HG02610 (cell line): ENCODE results near the gene CILP.
"Not testable (repeated sequence)": the region's sequence is repeated elsewhere in the genome, so short reads cannot be mapped to it uniquely, and the experiment has no call there.

Experiments used
- ATAC-seq: cut with Tn5 transposase; IDR thresholded peaks from one replicate; pipeline ENCODE4 v1.9.1; 2021; ENCODE audit warnings: mild to moderate bottlenecking, moderate library complexity; ENCODE audit not compliant: unreplicated experiment

CILP gene

DNA sequence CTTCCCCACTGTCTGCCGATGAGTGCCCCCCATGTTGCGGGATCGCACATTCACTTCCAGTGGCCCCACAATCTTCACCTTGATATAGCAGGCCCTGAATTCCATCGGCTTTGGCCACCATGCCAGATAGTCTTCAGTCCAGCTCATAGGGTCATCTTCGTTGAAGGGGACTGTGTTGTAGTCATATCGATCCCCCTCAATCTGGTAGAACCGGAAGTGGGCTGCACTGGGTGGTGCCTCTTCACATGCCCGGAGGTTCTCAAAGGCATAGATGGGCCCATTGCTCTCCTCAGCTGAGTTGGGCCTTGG, 14.0 kb downstream of the CILP start:
- no peak for ATAC-seq

DNA sequence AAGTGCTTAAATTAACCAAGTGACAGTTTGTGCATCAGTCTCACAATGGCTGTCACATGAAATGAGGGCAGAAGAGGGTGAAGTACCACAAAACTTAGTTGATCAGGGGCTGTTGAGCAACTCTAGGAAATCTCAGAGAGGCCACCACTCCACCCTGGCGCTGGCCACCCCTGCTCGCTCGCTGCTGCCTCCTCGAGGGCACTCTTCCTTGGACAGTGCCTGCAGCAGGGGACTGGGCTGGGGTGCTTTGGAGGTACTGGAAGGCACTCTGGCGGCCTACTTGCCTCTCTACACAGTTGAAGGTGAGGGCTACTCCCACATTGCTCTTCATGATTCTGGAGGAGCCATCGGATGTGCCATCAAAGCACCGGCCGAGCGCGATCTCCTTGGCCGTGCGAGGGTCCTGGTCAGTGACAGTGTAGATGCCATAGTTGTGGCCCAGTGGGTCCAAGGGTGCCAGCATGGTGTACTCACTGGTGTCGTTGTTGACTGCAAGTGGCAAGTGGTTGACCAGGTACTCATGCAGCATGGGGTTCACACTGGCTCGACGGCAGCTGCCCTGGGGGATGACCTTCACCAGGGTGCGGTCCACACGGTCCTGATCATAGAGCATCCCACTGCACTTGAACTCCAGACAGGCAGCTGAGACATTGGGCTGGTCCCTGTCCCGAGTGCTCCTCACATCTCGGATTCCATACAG, 14.5 kb downstream of the CILP start:
- ATAC-seq: no peak

- no peak for ATAC-seq
These were observed 15.7 kb downstream of the CILP start for GRCh38 chr15:65195548-65195923.

GRCh38 chr15:65194826-65195547, 16.3 kb downstream of the CILP start:
- no peak for ATAC-seq

- ATAC-seq: no peak
These were observed 19.3 kb downstream of the CILP start for GRCh38 chr15:65192016-65192415.

GRCh38 chr15:65189102-65189740, 22.1 kb downstream of the CILP start:
- no peak for ATAC-seq

GRCh38 chr15:65188472-65188871, 22.8 kb downstream of the CILP start:
- ATAC-seq: not testable (repeated sequence)

DNA sequence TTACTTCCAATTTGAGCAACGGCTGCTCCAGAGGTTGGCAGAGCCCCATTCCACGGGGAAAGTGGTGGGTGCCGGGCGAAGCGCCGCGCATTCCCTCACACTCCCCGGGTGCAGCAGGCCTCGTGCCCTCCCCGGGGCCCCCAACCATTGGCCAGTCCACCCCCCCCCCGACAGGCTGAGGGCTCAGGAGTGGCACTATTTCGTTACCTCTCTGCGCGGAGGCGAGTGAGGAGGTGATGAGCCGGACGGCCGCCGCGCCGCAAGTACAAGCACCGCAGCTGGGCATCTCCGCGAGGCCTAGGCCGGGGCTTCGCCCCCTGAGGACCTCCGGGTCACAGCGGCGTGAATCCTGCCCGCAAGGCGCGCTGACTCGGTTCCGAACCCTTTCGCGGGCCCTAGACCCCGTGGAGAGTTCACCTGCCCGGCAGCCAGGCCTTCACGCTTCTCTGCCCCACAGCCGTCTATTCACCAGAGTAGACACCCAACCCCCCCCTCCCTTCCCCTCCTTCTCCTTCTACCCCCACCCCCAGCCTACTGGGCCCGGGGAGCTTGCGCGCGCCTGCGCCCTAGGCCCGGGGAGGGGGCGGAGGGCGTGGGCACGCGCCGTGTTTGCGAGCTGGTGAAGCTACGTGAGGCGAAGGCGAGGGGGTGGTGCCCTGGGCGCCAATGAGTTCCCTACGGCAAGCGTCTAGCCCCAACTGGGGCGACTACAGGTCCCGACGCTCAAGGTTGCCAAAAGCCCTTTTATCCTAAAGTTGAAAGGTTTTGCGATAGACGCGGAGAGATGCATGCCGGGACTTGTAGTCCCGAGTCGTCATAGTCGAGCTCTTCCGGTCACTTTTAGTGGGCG, 26.2 kb downstream of the CILP start, which contains the start of gene CLPX:
TSS of gene CLPX (minus strand) at position 475 of the 850 bp plus-strand sequence. CDS start at position 286, 189 bp downstream.
- peak; percentile 78 for ATAC-seq

DNA sequence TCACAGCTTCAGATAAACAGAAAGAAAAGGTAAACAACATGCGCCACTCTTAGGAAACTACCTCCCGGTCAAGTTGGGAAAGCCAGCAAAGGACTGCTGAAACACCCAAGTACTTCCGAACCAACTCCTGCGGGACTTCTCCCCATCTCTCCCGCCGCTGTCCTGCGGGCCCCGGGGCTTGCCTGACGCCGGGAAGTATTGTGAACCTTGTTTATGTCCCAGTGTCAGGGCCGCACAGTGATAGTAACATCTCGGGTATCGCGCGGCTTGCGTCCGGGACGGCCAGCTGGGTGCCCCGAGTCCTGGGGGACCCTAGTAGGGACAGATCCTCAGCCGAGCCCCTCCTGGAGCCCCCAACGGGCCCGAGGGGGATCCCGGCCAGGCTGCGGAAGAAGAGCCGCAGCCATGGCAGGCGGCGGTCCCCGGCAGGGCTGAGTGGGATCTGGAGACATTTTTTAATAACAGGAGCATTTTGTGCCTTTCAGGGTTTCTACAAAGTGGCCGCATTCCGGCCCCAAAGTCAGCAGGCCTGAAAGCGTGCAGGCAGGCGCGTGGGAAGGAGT, 26.9 kb downstream of the CILP start:
- no peak for ATAC-seq

GRCh38 chr15:65183865-65184159, 27.5 kb downstream of the CILP start:
- ATAC-seq: no peak

GRCh38 chr15:65182538-65182937, 28.7 kb downstream of the CILP start:
- ATAC-seq: no peak

DNA sequence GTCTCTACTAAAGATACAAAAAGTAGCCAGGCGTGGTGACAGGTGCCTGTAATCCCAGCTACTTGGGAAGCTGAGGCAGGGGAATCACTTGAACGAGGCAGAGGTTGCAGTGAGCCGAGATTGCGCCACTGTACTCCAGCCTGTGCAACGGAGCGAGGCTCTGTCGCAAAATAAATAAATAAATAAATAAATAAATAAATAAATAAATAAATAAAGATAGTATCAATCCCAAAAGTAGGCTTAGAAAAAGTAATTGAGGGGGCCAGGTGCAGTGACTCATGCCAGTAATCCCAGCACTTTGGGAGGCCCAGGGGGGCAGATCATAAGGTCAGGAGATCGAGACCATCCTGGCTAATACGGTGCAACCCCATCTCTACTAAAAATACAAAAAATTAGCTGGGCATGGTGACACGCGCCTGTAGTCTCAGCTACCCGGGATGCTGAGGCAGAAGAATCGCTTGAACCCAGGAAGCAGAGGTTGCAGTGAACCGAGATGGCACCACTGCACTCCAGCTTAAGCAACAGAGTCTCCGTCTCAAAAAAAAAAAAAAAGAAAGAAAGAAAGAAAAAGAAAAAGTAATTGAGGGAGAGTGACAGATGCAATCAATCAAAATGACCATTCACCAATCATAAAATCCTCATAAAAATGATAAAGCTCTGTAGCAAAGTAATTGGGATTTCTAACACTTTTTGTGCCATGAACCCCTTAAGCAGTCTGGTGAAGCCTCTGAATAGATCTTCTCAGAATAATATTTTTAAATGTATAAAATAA, 29.5 kb downstream of the CILP start:
- not testable (repeated sequence) for ATAC-seq

GRCh38 chr15:65180167-65180566, 31.1 kb downstream of the CILP start:
- no peak for ATAC-seq

GRCh38 chr15:65177901-65178300, 33.4 kb downstream of the CILP start:
- ATAC-seq: no peak

GRCh38 chr15:65176056-65176455, 35.2 kb downstream of the CILP start:
- no peak for ATAC-seq

- ATAC-seq: no peak
These were observed 35.8 kb downstream of the CILP start for GRCh38 chr15:65175511-65175910.

DNA sequence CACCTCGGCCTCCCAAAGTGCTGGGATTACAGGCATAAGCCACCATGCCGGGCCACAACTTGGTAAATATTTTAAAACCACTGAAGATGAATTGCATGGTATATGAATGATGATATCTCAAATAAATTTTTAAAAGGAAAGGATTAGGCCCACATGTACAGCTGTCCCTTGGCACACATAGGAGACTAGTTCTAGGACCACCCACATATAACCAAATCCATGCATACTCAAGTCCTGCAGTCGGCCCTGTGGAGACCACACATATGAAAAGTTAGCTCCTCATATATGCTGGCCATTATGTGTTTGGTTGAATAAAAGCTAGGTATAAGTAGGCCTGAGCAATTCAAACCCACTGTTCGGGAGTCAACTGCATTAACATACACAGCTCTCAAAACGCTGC, 36.8 kb downstream of the CILP start:
- no peak for ATAC-seq

DNA sequence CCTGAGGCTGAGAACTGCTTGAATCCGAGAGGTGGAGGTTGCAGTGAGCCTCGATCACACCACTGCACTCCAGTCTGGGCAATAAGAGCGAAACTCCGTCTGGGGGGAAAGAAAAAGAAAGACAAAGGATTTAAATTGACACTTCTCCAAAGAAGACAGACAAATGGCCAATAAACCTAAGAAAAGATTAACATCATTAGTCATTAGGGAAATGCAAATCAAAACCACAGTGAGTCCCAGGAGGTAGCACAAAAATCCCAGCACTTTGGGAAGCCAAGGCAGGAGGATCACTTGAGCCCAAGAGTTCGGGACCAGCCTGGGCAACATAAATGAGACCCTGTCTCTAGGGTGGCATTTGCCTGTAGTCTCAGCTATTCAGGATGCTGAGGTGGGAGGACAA, 38.7 kb downstream of the CILP start:
- ATAC-seq: no peak

DNA sequence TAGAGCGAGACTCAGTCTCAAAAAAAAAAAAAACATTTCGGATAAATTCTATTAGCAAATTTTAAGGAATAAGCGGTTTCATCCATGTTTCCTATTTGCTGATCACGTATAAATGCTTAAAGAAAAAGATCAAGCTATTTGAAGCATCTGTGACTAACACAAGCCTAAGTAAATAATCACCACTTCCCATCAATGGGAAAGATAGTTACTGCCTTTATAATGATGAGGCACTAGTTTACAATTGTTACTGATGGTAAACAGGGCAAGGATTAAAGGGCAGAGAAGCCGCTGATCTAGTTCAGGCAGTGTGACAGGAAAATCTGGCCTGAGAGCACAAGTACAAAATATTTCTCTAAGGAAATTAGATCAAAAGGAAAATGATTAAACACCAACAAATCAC, 39.8 kb downstream of the CILP start:
- no peak for ATAC-seq

GRCh38 chr15:65165875-65166274, 45.4 kb downstream of the CILP start:
- ATAC-seq: no peak
